Hematopoietic multipotent progenitor cell treated with erythropoietin and hydrocortisone succinate and interleukin-3 and kit ligand, for 17 days (in vitro differentiated cells): ENCODE measurements around the gene MRPL52.
"Not testable (repeated sequence)": the region's sequence is repeated elsewhere in the genome, so short reads cannot be mapped to it uniquely, and the experiment has no call there.

ENCODE experiments used
- DNase-seq: peaks from one replicate; pipeline ENCODE4 v3.0.0-alpha.2; 2015; ENCODE audit warnings: low spot score

MRPL52 gene

GRCh38 chr14:22854963-22855724 is 25.5 kb downstream of the MRPL52 start:
- DNase-seq = no peak

- no peak for DNase-seq
Observed at GRCh38 chr14:22856428-22856827, 26.7 kb downstream of the MRPL52 start.

GRCh38 chr14:22860377-22860776 is 30.7 kb downstream of the MRPL52 start:
- DNase-seq = not testable (repeated sequence)

- no peak for DNase-seq
Observed at GRCh38 chr14:22861651-22862050, 32.0 kb downstream of the MRPL52 start.

GRCh38 chr14:22864979-22865378 is 35.3 kb downstream of the MRPL52 start:
- DNase-seq = no peak

GRCh38 chr14:22865424-22866405 is 36.0 kb downstream of the MRPL52 start:
- peak; percentile 31 for DNase-seq

GRCh38 chr14:22866874-22867273 is 37.2 kb downstream of the MRPL52 start:
- no peak for DNase-seq

- DNase-seq = no peak
Observed at GRCh38 chr14:22870811-22871223, 41.1 kb downstream of the MRPL52 start.

- DNase-seq = peak; percentile 94
Observed at GRCh38 chr14:22871224-22872032, 41.7 kb downstream of the MRPL52 start, which contains the start of gene LRP10. Gene LRP10, plus strand, starts transcription at chr14:22871740. Its CDS starts 564 bp downstream, at chr14:22872304.

GRCh38 chr14:22872033-22872832 is 42.5 kb downstream of the MRPL52 start:
- peak; percentile 96 for DNase-seq

- no peak for DNase-seq
Observed at GRCh38 chr14:22872833-22873520, 43.3 kb downstream of the MRPL52 start.

- no peak for DNase-seq
Observed at GRCh38 chr14:22875003-22875747, 45.5 kb downstream of the MRPL52 start.

GRCh38 chr14:22875748-22876319 is 46.1 kb downstream of the MRPL52 start:
- DNase-seq = no peak

GRCh38 chr14:22877000-22877501 is 47.4 kb downstream of the MRPL52 start:
- no peak for DNase-seq

- no peak for DNase-seq
Observed at GRCh38 chr14:22878271-22879246, 48.9 kb downstream of the MRPL52 start.

- no peak for DNase-seq
Observed at GRCh38 chr14:22882064-22882463, 52.4 kb downstream of the MRPL52 start.

- no peak for DNase-seq
Observed at GRCh38 chr14:22882529-22883172, 53.0 kb downstream of the MRPL52 start.
